ENCODE measurements around the gene TUBA4B. TPM values are rescaled to one million over a fixed set of nuclear protein-coding genes. Genes with fewer than 3 reads are reported as not detected.

The TUBA4B gene
- total RNA-seq, 2 donors from 2014 or later, result not detected

DNA sequence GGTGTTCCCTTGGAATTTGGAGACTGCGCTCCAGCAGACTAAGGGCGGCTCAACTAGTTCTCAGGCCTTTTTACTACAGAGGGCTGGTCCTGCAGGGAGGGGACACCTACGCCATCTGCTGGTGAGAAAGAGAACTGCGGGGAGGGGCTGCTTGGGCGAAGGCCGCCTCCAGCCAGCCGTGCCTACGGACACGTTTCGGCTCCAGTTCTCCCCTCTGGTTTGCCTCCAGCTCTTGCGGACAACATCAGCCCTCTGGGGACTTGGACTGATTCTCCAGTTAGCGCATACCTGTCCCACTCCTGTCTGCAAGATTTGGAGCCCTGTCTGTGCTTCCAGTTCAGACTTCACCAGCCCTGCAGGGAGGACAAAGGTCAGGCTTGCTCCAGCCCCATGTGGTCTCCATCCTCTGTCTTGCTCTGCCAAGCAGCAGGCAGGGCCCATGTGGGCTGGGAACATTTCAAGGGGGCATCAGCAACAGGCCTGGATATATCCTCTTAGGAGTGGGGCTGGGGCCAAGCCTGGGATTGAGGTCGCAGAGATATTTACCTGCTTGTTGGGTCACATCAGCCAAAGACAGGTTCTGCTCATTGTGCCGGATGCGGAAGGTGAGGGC lies 45.8 kb downstream of the TUBA4B start:
- H3K4me3 ChIP-seq, result no peak overlapping the region
- WGBS, result 21% methylated on average over 15 of the region's 15 CpGs
- no peaks in the 10 kb centered on the region for H3K36me3 ChIP-seq
- no peaks in the 10 kb centered on the region for H3K9me3 ChIP-seq
- intact Hi-C loops (cut with DNase I), result loop anchor here (10.0 kb wide), 2 partner anchors 84 to 236 kb away; partner anchors contain the start of gene ABCB6
- peaks cover 2% of the 10 kb centered on the region for H3K27me3 ChIP-seq (replicated peaks; ENCODE audit: insufficient read depth)
- no peaks in the 10 kb centered on the region for H3K4me1 ChIP-seq (replicated peaks)
- peak; percentile 85 for DNase-seq (ENCODE audit: low spot score)
- no peak for TF ChIP-seq POLR2A (IDR thresholded peaks at IDR 0.05)
- TF ChIP-seq, protein P1, sequence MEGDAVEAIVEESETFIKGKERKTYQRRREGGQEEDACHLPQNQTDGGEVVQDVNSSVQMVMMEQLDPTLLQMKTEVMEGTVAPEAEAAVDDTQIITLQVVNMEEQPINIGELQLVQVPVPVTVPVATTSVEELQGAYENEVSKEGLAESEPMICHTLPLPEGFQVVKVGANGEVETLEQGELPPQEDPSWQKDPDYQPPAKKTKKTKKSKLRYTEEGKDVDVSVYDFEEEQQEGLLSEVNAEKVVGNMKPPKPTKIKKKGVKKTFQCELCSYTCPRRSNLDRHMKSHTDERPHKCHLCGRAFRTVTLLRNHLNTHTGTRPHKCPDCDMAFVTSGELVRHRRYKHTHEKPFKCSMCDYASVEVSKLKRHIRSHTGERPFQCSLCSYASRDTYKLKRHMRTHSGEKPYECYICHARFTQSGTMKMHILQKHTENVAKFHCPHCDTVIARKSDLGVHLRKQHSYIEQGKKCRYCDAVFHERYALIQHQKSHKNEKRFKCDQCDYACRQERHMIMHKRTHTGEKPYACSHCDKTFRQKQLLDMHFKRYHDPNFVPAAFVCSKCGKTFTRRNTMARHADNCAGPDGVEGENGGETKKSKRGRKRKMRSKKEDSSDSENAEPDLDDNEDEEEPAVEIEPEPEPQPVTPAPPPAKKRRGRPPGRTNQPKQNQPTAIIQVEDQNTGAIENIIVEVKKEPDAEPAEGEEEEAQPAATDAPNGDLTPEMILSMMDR (IDR thresholded peaks at IDR 0.05), result peak; percentile 98 to 99 (median 99)
- TF ChIP-seq POLR2AphosphoS5 (IDR thresholded peaks at IDR 0.05), result peak; percentile 80
- no peak overlapping the region for H3K27ac ChIP-seq

DNA sequence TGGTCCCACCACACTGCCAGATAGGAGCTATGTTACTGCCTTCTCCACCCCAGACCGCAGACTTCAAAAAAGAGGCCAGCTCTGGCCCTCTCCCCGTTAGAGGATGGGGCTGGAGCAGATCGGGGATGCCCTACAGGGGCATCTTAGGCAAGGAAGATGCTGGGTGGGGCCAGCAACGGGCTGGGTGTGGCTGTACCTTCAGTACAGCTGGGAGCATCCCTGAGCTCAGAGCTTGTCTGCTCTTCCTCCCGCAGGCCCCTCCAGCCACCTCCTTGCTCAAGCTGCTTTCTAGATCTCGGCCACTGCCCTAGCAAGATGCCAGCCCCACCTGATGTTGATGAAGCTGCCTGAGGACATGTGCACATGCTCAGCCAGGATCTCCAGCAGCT lies 46.3 kb downstream of the TUBA4B start:
- TF ChIP-seq POLR2A (IDR thresholded peaks at IDR 0.05), result no peak
- TF ChIP-seq, protein P1 (IDR thresholded peaks at IDR 0.05), result no peak
- no peak for TF ChIP-seq POLR2AphosphoS5 (IDR thresholded peaks at IDR 0.05)
- H3K9me3 ChIP-seq, result no peaks in the 10 kb centered on the region
- no peak for DNase-seq (ENCODE audit: low spot score)
- H3K4me3 ChIP-seq, result no peak overlapping the region
- H3K27ac ChIP-seq, result no peak overlapping the region
- no peaks in the 10 kb centered on the region for H3K36me3 ChIP-seq
- WGBS, result 80% methylated on average over 6 of the region's 6 CpGs
- H3K27me3 ChIP-seq (replicated peaks; ENCODE audit: insufficient read depth), result peaks cover 2% of the 10 kb centered on the region
- no peaks in the 10 kb centered on the region for H3K4me1 ChIP-seq (replicated peaks)
- intact Hi-C loops (cut with DNase I), result loop anchor here (10.0 kb wide), 2 partner anchors 85 to 235 kb away; partner anchors contain the start of gene ABCB6

DNA sequence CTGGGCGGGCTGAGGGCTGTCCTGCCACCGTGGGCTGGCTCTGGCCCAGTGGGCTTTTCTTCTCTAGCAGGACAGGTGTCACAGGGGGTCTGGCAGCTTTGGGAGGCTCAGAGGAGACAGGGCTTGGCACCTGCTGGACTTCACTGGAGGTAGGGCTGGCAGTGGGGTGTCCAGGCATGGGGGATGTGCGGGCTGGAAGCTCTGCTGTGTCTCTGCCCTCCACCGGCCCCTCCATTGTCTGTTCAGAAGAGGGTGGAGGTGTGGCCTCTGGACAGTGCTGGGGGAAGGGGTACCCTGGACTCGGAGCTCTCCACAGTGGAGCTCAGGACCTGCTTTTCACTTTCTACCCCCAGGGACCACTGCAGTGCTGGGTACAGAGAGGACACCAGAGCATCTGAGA lies 47.0 kb downstream of the TUBA4B start:
- Histone ChIP-seq H3K4me3 (no peak overlapping the region), H3K27me3 (replicated peaks; ENCODE audit: insufficient read depth) (peaks cover 2% of the 10 kb centered on the region), H3K27ac (no peak overlapping the region), H3K9me3 (no peaks in the 10 kb centered on the region), H3K4me1 (replicated peaks) (no peaks in the 10 kb centered on the region), H3K36me3 (no peaks in the 10 kb centered on the region)
- TF ChIP-seq POLR2AphosphoS5 (IDR thresholded peaks at IDR 0.05) (no peak), POLR2A (IDR thresholded peaks at IDR 0.05) (no peak)
- TF ChIP-seq, protein P1 (IDR thresholded peaks at IDR 0.05), result no peak
- 58% methylated on average over 5 of the region's 5 CpGs for WGBS
- intact Hi-C loops (cut with DNase I), result no loop called here
- no peak for DNase-seq (ENCODE audit: low spot score)

DNA sequence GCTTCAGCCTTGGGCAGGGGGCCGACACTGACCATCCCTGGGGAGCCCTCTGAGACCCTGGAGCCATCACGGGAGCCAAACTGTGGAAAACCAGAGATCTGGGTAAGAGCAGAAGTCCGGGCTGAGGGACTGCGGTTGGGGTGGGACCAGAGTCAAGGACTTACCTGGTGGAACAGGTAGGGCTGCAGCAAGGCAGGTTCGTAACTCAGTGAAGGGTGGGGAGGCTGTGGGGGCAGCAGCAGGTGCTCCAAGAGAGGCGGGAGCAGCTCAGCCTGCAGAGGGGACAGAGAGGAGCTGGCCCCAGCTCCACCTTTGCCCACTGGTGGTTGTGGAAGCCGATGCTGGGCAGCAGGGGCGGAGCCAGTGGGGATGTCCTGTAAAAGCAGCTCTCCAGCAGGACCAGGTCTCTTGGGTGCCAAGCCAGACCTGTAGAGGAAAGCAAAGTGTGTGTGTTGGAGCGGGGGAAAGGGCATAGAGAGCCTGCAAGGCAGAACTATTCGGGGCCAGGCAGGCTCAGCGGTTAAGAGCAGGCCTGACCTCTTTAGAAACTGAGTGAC lies 49.4 kb downstream of the TUBA4B start:
- intact Hi-C loops (cut with DNase I), result no loop called here
- TF ChIP-seq, protein P1 (IDR thresholded peaks at IDR 0.05), result no peak
- TF ChIP-seq POLR2AphosphoS5 (IDR thresholded peaks at IDR 0.05) (no peak), POLR2A (IDR thresholded peaks at IDR 0.05) (no peak)
- Histone ChIP-seq H3K27ac (no peak overlapping the region), H3K4me3 (no peak overlapping the region), H3K4me1 (replicated peaks) (no peaks in the 10 kb centered on the region), H3K36me3 (no peaks in the 10 kb centered on the region), H3K27me3 (replicated peaks; ENCODE audit: insufficient read depth) (peaks cover 2% of the 10 kb centered on the region), H3K9me3 (no peaks in the 10 kb centered on the region)
- no peak for DNase-seq (ENCODE audit: low spot score)
- 63% methylated on average over 11 of the region's 11 CpGs for WGBS

DNA sequence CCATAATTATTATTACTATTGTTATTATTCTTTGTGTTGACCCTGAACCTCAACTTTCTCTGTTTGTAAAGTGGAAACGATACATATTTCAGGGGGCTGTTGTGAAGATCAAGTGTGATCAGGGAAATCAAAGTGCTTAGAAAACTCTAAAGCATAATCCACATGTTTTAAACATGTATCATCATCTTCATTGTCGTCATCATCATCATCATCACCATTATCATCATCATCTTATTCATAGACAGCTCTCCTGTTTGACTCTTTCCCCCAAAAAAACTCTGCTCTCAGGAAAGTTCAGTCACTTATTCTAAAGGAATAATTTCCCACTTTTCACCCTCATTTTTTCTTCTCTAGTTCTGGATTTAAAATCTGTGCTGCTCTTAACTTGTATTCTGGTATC lies 51.2 kb downstream of the TUBA4B start:
- intact Hi-C loops (cut with DNase I), result no loop called here
- Histone ChIP-seq H3K4me3 (no peak overlapping the region), H3K27ac (no peak overlapping the region), H3K27me3 (replicated peaks; ENCODE audit: insufficient read depth) (peaks cover 6% of the 10 kb centered on the region), H3K4me1 (replicated peaks) (no peaks in the 10 kb centered on the region), H3K9me3 (no peaks in the 10 kb centered on the region), H3K36me3 (no peaks in the 10 kb centered on the region)
- DNase-seq (ENCODE audit: low spot score), result no peak
- 51% methylated on average over 2 of the region's 2 CpGs for WGBS
- TF ChIP-seq POLR2A (IDR thresholded peaks at IDR 0.05) (no peak), POLR2AphosphoS5 (IDR thresholded peaks at IDR 0.05) (no peak)
- TF ChIP-seq, protein P1 (IDR thresholded peaks at IDR 0.05), result no peak

Measured in prostate gland (tissue), 2 donors.